IPS-18c (cell line): ENCODE measurements around the gene CDK16.

Source experiments
- H3K4me3 ChIP-seq: 2 replicates; pipeline ENCODE4 v1.7.0; 2013; ENCODE audit warnings: low read depth, mild to moderate bottlenecking, low read length, moderate library complexity; ENCODE audit not compliant: insufficient read depth
- H3K9me3 ChIP-seq: one replicate; pipeline ENCODE4 v1.6.1; 2013; ENCODE audit warnings: mild to moderate bottlenecking, low read length, moderate library complexity; ENCODE audit not compliant: control insufficient read depth, insufficient read depth

Gene CDK16

DNA sequence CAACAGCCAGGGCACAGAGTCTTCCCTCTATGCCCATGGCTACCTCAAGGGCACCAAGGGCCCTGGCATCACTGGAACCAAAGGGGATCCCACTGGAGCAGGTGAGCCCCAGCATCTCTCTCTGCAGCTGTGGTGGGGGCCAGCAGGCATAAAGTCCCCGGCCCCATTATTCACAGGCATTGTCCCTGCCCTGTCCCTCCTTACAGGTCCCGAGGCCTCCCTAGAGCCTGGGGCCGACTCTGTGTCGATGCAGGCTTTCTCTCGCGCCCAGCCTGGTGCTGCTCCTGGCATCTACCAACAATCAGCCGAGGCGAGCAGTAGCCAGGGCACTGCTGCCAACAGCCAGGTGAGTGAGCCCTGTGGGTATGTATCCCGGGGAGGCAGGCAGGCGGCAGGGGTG is 37.2 kb upstream of the CDK16 start:
- Histone ChIP-seq H3K9me3 (peaks cover 2% of the 10 kb centered on the region), H3K4me3 (no peak overlapping the region)

DNA sequence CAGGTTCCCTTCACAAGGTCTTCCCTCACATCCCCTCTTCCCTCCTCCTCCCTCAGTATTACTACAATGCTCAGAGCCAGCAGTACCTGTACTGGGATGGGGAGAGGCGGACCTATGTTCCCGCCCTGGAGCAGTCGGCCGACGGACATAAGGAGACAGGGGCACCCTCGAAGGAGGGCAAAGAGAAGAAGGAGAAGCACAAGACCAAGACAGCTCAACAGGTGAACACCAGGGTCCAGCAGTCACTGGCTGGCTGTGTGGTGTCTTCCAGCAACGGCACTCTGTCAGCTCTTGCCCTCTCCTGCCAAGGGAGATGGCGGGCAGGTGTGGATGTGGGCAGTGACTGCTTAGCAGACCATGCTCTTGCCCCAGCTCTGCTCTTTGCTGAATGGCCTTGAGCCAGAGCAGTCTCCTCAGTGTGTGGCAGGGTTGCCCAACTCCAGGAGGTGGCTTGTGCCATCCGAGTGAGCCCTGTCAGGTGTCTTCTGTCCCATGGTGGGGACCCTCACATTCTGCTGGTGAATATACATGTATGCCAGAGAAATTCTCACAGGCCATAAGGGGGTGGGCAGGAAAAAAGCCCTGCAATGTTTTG is 36.3 kb upstream of the CDK16 start:
- peaks cover 2% of the 10 kb centered on the region for H3K9me3 ChIP-seq
- H3K4me3 ChIP-seq = no peak overlapping the region

DNA sequence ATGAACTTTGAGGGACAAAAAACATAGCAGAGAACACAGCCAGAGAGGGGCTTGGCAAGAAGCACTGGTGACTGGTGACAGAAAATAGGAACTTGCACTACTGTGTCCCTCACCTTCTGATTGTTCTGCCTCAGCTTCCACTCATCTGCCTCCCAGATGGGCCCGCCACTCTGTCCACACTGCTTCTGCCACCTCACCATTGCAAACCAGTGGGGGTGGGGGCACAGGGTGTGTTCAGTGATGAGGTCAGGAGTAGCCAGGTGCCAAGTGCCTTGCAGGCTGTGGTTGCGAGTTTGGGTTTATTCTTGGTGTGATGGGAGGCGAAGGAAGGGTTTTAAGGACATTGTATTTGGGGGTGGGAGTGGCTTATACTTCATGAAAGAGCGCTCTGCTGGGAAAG is 34.0 kb upstream of the CDK16 start:
- no peaks in the 10 kb centered on the region for H3K9me3 ChIP-seq
- no peak overlapping the region for H3K4me3 ChIP-seq

DNA sequence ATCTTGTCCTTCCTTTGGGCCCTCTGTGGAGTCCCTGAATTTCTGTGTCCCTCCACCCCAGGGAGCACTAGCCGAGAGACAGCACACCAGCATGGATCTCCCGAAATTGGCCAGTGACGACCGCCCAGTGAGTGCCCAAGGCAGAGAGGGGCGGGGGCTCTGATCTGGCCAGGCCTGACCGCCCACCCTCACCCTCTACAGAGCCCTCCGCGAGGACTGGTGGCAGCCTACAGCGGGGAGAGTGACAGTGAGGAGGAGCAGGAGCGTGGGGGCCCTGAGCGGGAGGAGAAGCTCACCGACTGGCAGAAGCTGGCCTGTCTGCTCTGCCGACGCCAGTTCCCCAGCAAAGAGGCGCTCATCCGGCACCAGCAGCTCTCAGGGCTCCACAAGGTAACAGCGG is 33.2 kb upstream of the CDK16 start:
- Histone ChIP-seq H3K9me3 (no peaks in the 10 kb centered on the region), H3K4me3 (no peak overlapping the region)

DNA sequence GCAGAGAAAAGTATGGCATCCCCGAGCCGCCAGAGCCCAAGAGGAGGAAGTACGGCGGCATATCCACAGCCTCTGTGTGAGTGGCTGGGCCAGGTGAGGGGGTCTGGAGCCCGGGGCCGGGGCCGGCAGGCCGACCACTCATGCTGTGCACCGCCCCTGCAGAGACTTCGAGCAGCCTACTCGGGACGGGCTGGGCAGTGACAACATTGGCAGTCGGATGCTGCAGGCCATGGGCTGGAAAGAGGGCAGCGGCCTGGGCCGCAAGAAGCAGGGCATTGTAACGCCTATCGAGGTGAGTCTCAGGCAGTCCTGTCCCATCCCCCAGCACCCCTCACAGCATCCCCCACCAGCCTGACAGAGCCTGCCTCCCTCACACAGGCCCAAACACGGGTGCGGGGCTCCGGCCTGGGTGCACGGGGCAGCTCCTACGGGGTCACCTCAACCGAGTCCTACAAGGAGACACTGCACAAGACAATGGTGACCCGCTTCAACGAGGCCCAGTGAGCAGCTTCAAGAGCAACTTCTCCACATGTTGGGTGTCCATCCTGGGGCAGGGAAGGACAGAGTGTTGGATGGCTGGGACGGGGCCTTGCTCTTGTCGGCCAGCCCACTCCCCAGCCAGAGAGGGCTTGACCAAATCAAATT is 32.3 kb upstream of the CDK16 start:
- Histone ChIP-seq H3K4me3 (no peak overlapping the region), H3K9me3 (no peaks in the 10 kb centered on the region)

DNA sequence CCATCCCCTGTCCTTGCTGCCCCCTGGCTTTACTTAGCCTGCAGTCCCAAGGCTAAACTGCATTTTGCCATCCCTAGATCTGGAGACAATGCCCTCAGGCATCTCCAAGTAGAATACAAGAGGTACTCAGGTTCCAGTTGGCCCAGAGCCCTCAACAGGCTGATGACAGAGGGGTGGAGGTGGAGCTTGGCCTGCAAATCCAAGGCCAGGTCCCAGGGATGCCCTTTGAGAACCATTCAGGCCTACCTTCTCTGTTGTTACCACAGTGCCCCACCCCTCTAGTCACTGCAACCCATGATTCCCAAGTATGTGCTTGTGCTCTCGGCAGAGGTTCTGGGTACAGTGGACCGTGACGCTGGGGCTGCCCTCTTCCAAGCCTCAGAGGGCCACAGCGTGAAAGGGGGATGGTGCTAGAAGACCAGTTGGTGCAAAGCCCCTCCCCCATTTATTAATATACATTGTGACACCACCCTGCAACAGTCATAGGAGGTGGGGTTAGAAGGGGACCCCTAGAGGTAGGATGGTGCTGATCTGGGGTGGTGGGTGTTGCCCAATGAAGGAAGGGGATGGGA is 31.3 kb upstream of the CDK16 start:
- H3K4me3 ChIP-seq = no peak overlapping the region
- H3K9me3 ChIP-seq = no peaks in the 10 kb centered on the region

DNA sequence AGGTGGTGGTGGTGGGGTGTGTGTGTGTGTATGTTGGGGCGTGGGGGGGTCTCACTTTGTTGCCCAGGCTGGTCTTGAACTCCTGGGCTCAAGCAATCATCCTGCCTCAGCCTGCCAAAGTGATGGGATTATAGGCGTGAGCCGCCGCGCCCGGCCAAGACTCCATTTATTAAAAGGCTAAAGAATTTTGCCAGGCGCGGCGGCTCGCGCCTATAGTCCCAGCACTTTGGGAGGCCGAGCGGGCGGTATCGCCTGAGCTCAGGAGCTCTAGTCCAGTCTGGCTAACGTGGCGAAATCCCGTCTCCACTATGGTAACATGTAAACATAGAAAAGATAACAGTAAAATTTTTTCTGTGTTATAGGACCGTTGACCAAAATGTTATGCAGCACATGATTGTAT is 28.6 kb upstream of the CDK16 start:
- Histone ChIP-seq H3K9me3 (no peaks in the 10 kb centered on the region), H3K4me3 (no peak overlapping the region)

DNA sequence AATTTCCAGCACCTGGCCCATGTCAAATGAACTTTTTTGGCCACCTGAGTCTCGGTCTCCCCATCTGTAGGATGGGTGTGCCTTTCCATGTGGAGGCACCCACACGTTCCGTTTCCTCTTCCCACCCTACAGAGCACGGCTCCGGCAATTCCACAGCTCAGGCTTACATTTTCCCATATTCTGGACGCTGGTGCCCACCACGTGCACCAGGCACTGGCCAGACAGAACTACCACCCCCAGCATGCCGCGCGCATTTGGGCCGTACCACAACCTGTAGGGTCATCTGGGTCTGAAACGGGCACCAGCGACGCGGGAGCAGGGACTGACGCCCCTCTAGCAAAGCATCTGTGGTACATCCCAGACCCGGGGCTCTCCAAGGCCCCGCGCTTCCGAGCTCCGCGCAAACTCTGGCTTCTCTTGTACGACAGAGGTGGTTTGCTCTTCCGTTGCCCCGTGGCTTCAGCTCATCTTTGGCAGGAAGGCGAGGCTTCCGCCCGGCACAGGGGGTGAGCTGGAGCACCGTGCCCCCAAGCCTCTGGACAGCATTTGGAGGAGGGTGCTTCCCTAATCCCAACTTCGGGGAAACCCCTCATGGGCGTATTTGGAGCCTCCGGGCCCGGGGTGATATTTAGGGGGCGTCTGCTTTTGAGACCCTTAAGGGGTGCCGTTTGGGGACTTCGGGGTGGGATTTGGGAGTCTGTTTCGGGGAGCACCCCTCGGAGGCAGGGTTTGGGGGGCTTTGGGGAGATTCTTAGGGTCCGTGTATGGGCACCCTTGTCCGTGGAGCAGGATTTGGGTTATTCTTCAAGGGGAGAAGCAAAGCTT is 27.8 kb upstream of the CDK16 start:
- peak overlapping the region; percentile 70 for H3K4me3 ChIP-seq
- no peaks in the 10 kb centered on the region for H3K9me3 ChIP-seq

DNA sequence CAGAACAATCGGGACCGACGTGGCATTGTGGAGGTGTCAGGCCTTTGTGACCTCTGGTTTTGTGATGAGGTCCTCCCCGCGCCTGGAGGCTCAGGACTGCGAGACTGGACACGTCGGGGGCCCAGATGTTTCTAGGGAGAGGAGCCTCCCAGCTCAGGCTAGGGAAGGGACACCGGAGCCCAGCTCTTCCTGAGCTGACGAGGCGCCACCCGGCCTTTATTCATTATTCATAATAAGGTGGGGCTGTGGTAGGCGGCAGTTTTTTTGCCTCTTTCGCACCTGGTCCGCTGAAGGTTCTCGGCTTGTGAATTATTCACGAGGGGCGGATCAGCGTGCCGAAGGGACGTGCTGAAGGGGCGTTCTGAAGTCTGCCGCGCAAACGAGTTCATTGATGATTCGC is 27.1 kb upstream of the CDK16 start:
- H3K4me3 ChIP-seq = peak overlapping the region; percentile 70
- H3K9me3 ChIP-seq = no peaks in the 10 kb centered on the region

DNA sequence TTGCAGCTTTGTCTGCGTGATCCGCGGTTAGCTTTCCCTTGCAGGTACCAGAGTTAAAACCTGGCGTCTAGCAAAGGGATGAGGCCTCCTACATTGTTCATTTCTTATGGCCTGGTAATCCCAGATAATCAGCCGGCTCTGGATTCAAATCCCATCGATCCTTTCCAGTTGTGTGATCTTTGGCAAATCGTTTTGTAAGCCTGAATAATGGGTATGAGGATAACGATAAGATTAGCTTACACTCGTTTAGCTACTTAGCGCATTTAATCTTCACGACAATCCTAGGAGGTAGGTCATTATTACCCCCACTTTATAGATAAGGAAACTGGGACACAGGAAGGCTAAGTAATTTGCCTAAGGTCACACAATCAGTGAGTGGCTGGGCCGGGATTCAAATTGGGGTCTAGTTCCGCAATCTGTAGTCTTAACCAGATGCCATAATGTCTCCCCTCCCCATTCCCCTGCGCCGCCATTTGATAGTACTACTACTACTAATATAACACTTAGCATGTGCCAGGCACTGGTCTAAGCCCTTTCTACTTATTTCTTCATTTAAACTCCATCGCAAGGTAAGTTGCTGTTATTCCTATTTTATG is 26.6 kb upstream of the CDK16 start:
- H3K4me3 ChIP-seq = peak overlapping the region; percentile 70
- H3K9me3 ChIP-seq = no peaks in the 10 kb centered on the region

DNA sequence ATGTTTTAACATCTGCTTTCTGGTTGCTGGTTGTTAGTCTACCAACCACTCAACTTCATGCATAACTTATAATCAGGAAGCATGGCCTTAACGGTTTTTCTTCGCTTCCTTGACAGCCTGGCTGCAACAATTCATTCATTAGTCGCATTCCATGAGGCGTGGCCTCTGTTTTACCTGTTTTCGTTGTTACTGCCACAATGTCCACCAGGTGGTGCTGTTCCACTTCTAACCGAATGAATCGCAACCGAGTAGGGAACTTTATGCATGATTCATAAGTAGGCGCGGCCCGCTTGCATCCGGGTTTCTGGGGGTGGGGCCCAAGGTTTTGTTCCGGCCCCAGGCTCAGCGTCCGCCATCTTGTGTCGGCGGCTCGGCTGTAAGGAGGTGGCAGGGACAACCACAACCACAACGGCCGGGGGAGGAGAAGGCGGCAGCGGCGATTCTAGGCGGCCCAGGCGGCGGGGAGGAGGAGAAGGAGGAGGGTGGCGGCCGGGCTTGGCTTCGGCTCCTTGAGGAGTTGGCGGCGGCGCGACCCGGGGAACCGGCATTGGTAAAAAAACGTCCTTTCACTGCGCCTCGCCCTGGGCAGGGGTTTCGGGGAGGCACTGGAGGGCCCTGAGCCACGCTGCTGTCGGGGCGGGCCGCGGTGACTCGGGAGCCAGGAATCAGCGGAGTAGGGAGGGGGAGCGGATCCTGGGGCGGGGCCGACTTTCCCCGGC is 24.8 kb upstream of the CDK16 start, which contains the start of gene UBA1:
UBA1 (plus strand) TSS at position 355 of the 719 bp plus-strand sequence. CDS start 4,974 bp downstream, outside the sequence.
- peak within 1 kb of the TSS; percentile 90 for H3K4me3 ChIP-seq
- peaks cover 2% of the 10 kb centered on the region for H3K9me3 ChIP-seq

DNA sequence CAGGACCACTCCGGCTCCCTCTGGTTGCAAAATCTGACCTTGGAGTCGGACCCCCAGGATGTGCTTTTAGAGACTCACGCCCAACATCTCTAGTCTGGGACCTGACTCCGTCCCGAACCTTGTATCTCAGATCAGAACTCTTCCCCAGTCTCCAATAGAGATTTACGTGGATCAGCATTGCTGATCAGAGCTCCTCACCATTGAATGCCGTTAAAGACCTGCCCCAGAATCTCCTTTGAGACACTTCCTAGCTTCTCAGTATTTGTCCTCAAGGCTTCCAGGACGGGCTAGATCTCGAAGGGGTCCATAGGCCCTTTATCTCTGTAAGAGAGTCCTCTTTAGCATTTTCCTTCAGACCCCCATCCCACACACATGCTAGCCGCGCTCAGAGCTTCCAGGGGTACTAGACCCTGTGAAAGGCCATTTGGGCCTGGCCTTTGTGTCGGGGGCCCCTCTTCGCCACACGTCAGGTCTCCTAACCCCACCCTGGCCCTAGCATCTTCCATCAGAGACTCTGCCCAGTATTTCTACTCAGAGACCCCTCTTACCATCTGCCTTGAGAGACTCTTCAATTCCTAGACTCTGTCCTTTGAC is 24.2 kb upstream of the CDK16 start:
- Histone ChIP-seq H3K9me3 (peaks cover 2% of the 10 kb centered on the region), H3K4me3 (peak overlapping the region; percentile 90)

DNA sequence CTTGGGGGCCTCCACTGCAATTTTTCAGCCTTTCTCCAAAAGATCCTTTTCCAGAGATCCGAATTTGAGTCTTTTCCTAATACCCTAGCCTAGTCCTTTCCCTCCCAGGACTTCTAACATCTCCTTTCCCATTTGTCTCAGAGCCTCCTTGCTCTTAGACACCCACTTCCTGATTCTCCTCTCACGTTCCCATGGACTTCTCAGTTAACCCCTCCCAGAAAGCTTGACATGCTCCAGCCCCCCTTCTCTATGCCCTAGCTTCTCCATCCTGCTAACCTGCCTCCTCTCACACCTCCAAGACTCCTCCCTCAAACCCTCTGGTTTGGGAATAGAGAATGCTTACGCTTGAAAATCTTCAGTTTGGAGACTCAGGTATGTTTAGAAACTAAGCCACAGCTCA is 22.4 kb upstream of the CDK16 start:
- peak overlapping the region; percentile 16; the same call in 1 of the 2 replicates for H3K4me3 ChIP-seq
- H3K9me3 ChIP-seq = peaks cover 2% of the 10 kb centered on the region

DNA sequence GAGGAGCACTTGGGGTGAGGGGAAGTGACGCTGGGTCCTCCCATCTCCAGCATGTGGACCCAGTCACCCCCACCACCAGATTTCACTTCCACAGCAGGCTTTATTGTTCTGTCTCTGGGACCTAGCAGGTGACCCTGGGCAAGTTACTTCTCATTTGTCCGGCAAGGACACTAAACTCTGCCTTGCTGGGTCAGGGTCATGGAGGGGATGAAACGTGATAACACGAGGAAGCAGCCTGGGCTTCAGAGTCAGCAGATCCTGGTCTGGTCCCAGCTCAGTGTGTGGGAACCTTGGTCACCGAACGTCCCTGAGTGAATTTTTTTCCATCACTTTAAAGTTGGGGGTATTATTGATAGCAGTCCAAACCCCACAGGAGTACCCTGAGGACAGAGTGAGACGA is 21.0 kb upstream of the CDK16 start:
- peaks cover 2% of the 10 kb centered on the region for H3K9me3 ChIP-seq
- peak overlapping the region; percentile 26; the same call in 1 of the 2 replicates for H3K4me3 ChIP-seq

DNA sequence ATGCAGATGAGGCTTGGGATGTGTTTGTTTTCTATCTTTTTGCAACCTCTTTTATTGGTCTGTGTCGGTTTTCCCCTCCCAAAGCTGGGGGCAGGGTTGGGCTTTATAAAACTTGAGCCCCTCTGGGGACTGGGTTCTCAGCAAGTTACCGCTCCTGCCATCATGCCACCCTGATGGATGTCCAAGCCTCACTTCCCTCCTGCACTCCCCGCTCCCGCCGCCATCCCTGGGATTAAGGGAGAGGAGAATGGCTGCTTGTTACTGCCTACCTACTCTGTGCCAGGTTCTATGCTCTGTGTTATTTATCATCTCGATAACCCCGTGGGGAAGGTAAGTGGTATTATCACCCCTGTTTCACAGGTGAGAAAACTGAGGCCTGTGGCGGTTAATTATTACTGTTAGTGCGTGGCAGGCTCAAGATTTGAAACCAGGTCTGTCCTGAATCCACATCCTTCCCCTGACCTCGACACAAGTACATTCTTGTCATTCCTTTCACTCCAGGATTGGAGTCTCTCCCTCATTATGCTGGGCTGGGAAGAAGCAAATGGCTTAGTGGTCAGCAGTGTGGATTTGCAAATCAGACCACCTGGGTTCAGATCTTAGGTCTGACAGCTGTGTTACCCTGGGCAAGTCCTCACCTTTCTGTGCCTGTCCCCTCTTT is 20.3 kb upstream of the CDK16 start:
- no peak overlapping the region for H3K4me3 ChIP-seq
- H3K9me3 ChIP-seq = peaks cover 2% of the 10 kb centered on the region

DNA sequence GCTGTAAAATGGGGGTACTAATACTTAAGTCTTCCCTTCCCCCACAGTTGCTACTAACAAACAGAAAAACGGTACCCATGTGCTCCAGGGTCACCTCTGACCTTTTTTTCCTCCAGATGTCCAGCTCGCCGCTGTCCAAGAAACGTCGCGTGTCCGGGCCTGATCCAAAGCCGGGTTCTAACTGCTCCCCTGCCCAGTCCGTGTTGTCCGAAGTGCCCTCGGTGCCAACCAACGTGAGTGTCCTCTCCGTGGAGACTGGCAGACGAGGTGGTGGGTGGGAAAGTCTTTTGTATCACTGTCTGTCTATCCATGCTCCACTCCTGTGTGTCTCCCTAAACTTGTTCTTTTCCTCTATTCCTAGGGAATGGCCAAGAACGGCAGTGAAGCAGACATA is 19.8 kb upstream of the CDK16 start:
- peaks cover 2% of the 10 kb centered on the region for H3K9me3 ChIP-seq
- no peak overlapping the region for H3K4me3 ChIP-seq
